ENCODE measurements around the gene INTS6. TPM values are rescaled to one million over a fixed set of nuclear protein-coding genes. Genes with fewer than 3 reads are reported as not detected.
"Not testable (repeated sequence)": the region's sequence is repeated elsewhere in the genome, so short reads cannot be mapped to it uniquely, and the experiment has no call there.

INTS6 gene
- total RNA-seq, 4 donors from 2014 or later, result 42.1 to 53.7 (median 45.4) TPM

DNA sequence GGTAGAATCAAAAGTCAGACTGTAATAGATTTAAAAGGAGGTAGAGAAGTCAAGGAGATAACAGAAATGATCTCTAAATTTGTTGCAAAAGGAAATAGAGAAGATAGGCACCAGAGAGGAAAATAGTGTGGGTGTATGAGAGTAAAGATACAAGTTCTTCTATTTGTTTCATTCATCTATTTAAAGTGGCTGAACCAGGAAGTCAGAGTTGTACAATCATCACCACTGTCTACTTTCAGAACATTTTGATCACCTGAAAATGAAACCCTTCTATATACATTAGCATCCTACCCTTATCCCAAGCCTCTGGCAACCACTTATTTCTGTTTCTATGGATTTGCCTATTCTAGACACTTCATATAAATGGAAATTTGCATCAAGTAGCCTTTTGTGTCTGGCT, 36.7 kb downstream of the INTS6 start:
- Histone ChIP-seq H3K36me3 (no peaks in the 10 kb centered on the region), H3K4me1 (peaks cover 18 to 26% of the 10 kb centered on the region in 2 donors), H3K27ac (no peak overlapping the region), H3K27me3 (no peaks in the 10 kb centered on the region), H3K4me3 (replicated peaks in 1 of 3) (no peak overlapping the region), H3K9me3 (no peaks in the 10 kb centered on the region)
- intact Hi-C loops (cut with DNase I), result no loop called here
- DNase-seq, result no peak
- TF ChIP-seq, protein P1, sequence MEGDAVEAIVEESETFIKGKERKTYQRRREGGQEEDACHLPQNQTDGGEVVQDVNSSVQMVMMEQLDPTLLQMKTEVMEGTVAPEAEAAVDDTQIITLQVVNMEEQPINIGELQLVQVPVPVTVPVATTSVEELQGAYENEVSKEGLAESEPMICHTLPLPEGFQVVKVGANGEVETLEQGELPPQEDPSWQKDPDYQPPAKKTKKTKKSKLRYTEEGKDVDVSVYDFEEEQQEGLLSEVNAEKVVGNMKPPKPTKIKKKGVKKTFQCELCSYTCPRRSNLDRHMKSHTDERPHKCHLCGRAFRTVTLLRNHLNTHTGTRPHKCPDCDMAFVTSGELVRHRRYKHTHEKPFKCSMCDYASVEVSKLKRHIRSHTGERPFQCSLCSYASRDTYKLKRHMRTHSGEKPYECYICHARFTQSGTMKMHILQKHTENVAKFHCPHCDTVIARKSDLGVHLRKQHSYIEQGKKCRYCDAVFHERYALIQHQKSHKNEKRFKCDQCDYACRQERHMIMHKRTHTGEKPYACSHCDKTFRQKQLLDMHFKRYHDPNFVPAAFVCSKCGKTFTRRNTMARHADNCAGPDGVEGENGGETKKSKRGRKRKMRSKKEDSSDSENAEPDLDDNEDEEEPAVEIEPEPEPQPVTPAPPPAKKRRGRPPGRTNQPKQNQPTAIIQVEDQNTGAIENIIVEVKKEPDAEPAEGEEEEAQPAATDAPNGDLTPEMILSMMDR (IDR thresholded peaks at IDR 0.05), result no peak

DNA sequence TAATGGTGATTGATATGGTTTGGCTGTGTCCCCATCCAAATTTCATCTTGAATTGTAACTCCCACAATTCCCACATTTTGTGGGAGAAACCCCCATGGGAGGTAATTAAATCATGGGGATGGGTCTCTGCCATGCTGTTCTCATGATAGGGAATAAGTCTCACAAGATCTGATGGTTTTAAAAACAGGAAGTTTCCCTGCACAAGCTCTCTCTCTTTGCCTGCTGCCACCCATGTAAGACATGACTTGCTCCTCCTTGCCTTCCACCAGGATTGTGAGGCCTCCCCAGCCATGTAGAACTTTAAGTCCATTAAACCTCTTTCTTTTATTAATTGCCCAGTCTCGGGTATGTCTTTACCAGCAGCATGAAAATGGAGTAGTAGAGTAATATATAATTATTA, 37.5 kb downstream of the INTS6 start:
- H3K27me3 ChIP-seq, result not testable (repeated sequence)

DNA sequence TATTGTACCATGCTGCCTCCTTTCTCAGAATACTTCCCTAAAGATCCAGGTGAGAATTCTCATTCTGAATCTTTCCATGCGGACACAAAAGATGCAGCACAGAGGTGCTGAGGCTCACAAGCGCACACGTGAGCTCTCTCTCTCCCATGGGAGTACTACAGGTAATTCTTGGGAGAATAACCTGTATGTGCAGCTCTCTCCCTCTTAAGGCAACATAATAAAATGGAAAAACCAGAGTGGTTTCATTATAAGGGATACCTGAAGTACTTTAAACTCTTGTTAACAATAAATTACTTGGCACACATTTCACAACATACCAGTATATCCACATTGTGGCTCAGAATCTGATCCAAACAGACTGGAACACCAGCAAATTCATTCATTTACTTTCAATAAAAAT, 40.4 kb downstream of the INTS6 start:
- Histone ChIP-seq H3K36me3 (no peaks in the 10 kb centered on the region), H3K9me3 (no peaks in the 10 kb centered on the region), H3K27me3 (no peaks in the 10 kb centered on the region), H3K4me1 (peaks cover 0 to 4% of the 10 kb centered on the region in 2 donors), H3K4me3 (replicated peaks in 1 of 3) (no peak overlapping the region), H3K27ac (no peak overlapping the region)
- intact Hi-C loops (cut with DNase I), result no loop called here
- WGBS, 2 donors, result 88 to 95% methylated on average over 3 of the region's 3 CpGs
- no peak for DNase-seq
- TF ChIP-seq POLR2A (IDR thresholded peaks at IDR 0.05), result no peak
- TF ChIP-seq, protein P1 (IDR thresholded peaks at IDR 0.05), result no peak

More for the DNA sequence above, 37.5 kb downstream of the INTS6 start:
- DNase-seq; H3K36me3 ChIP-seq; H3K9me3 ChIP-seq; H3K27ac ChIP-seq; H3K4me3 ChIP-seq (replicated peaks in 1 of 3); intact Hi-C loops (cut with DNase I): not testable (repeated sequence)
- H3K4me1 ChIP-seq, result peaks cover 12 to 21% of the 10 kb centered on the region in 2 donors
- 97 to 98% methylated on average over 1 of the region's 1 CpG for WGBS, 2 donors

DNA sequence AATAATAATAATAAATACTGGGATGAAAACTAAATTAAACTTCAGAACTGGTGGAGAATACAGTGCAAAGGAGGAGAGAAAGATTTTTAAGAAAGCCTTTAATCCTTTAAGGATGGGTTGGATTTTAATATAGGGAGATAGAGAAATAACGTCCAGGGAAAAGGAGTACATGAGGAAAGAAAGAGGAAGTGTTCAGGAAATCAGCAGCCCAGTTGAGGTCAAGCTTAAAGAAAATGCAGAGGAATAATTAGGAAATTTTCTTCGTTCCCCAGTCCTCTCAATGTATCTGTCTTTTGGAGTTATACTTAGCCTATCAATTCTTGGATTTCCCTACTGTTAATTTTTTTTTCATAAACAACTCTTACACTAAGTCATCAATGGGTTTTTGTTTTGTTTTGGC, 47.7 kb downstream of the INTS6 start:
- no peak for TF ChIP-seq POLR2A (IDR thresholded peaks at IDR 0.05)
- TF ChIP-seq, protein P1 (IDR thresholded peaks at IDR 0.05), result no peak
- no peaks in the 10 kb centered on the region for H3K36me3 ChIP-seq
- H3K27me3 ChIP-seq, result no peaks in the 10 kb centered on the region
- no peak overlapping the region for H3K4me3 ChIP-seq (replicated peaks in 1 of 3)
- WGBS, 2 donors, result 76 to 83% methylated on average over 2 of the region's 2 CpGs
- DNase-seq, result no peak
- no peak overlapping the region for H3K27ac ChIP-seq
- intact Hi-C loops (cut with DNase I), result no loop called here
- no peaks in the 10 kb centered on the region for H3K9me3 ChIP-seq
- no peaks in the 10 kb centered on the region for H3K4me1 ChIP-seq

DNA sequence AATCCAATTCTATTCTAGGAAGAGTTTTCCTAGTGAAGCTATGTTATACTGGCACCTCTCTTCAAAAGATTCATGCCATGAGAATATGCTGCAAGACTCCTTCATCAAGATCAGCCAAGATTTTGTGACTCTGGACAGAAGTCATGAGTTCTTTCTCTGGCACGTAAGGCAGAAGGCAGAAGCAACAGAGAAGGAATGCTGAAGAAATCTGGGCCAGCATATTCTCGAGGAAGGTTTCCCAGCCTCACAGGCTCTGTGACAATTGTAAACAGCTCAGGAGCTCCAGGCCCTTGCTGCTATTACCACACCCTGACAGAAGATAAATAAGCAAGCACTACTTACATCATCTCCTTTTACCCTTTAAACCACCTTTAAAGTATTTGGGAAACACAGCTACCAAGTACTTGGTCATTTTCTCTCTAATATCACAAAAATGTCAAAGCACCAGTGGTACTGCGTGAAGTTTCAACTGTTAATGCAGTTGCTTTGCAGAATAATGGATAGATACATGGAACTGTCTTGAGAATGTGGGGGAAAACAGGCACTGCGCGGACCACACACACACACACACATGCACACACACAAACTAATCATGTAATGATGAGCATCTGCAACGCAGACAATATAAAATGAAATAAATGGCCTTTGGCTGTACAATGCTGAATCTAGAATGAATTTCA, 55.4 kb downstream of the INTS6 start:
- 76 to 82% methylated on average over 6 of the region's 6 CpGs for WGBS, 2 donors
- H3K27me3 ChIP-seq, result no peaks in the 10 kb centered on the region
- peak in 1 of 2 donors; percentile 4 for DNase-seq
- H3K9me3 ChIP-seq, result no peaks in the 10 kb centered on the region
- H3K36me3 ChIP-seq, result no peaks in the 10 kb centered on the region
- peaks cover 0 to 9% of the 10 kb centered on the region in 2 donors for H3K4me1 ChIP-seq
- H3K27ac ChIP-seq, result peak overlapping the region in 2 of 3 donors; percentile 5 to 9
- TF ChIP-seq POLR2A (IDR thresholded peaks at IDR 0.05), result no peak
- TF ChIP-seq, protein P1 (IDR thresholded peaks at IDR 0.05), result no peak
- intact Hi-C loops (cut with DNase I), result no loop called here
- no peak overlapping the region for H3K4me3 ChIP-seq (replicated peaks in 1 of 3)
